ENCODE measurements around the gene KLHL8.
"Not testable (repeated sequence)": the region's sequence is repeated elsewhere in the genome, so short reads cannot be mapped to it uniquely, and the experiment has no call there.

The KLHL8 gene

DNA sequence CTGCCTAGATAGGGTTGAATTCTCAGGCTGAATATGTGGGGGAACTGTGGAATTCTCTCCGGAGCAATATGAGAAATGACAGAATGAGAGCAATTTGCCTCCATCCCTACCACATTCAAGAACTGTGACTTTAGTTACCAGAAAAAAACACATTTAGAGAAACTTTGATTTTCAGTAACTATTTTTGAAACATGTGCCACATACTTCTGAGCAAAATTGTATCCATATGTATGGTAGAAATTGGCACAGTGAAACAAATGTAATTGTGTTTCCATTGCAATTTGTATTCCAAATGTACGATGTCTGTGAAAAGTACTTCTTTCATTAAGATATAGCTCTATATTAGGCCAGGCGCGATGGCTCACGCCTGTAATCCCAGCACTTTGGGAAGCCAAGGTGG, 5.5 kb upstream of the KLHL8 start:
- DNase-seq: no peak

DNA sequence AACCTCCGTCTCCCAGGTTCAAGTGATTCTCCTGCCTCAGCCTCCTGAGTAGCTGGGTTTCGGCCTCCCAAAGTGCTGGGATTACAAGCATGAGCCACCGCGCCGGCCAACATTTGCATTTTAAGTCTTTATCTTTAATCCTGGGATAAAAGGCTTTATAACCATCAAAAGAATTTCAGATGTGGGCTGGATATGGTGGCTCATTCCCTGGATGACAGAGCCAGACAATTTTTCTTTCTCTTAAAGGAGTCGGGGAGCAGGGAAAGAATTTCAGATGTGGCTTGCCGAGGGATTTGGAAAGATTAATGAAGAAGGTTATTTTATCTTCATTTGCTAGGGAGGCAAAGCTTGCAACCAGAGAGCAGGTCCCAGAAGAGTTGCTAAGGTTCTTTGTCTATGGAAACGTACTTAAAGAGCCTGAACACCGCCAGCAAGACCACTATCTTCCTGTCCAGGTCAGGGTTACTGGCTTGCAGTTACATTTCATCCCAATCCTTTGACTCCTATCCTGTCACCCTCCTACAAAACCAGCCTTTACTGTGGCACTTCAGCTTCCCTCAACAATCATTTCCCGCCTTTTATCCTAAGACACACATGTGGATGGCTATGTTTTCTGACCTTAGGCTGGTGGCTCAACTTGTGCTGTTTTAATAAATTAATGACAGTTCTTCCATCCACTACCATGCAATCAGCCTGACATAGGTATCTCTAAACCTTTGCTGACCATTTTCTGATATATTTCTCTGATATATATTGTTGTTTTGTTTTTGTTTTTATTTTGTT, 3.9 kb upstream of the KLHL8 start:
- no peak for DNase-seq

DNA sequence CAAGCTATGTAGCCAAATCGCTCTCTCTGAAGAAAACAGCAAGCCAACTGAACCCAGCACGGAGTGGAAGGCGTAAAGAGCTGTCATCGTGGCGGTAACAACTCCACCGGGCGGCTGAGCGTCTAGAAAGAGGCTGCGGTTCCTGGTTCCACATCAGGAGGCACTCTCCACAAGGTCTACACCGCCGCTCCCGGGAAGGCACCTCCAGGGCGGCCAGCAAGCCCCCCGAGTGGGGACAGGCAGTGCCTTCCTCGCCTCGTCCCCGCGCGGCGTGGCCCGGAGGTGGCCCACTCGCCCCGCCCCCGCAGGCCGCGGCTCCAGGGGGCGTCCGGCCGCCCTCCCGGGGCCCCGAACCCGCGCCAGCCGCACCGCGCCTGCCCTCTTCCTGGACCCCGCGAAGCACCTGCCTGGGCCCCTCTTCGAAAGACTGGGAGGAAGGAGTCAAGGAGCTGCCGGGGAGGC, 755 bp downstream of the KLHL8 start:
- DNase-seq: no peak

DNA sequence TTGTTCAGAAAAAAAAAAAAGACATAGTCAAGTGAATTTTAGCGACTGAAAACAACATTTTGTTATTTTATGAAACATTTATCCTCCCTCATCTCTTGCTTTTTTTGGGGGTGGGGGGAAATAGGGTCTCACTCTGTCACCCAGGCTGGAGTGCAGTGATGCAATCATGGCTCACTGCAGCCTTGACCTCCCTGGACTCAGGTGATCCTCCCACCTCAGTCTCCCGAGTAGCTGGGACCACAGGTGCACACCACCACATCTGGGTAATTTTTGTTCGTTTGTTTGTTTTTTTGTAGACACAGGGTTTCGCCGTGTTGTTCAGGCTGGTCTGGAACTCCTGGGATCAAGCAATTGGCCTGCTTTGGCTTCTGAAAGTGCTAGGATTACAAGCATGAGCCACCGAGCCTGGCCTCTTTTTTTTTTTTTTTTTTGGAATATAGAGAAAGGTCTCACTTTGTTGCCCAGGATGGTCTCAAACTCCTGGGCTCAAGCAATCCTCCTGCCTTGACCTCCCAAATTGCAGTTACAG, 3.1 kb downstream of the KLHL8 start:
- DNase-seq: not testable (repeated sequence)

DNA sequence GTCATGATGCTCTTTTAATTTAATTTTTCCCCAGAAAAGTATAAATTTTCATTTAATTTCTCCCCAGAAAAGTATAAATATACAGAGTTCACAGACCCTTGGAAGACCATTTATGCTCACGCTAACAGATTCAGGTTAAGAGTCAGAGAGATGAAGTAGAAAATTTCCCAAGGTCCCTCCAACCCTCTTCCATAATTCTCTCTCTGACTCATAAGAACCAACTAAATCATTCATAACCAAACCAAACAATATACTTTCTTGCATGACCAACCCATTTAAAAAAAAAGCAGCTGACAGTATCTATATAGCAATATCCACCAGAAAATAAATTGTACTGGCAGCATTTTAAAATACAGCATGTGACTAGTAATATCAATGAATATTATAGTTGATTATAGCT, 3.9 kb downstream of the KLHL8 start:
- no peak for DNase-seq

DNA sequence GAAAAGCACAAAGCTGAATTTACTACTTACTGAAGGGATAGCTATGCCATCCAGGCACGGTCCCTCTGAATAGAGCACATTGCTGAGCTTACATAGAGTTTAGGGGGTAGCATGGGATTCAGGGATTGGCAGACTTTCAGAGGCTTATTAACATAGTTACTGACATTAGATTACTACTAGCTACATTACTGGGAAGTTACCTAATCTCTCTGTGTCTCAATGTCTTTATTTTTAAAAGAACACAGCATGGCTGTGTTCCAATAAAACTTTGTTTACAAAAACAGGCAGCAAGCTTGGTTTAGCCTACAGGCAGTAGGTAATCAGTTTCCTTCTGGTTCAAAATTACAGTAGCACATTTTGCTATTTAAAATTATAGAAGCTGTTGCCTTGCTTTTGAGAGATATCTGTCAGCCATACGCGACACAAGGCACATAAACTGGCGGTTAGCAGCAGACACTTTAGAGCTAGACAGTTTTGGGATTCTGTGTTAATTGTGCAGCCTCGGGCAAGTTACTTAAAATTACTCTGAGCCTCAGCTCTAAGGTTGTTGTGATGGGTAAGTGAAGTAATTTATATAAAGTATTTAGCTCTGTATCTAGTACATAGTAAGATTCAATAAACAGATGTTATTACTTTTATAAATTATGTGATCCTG, 6.9 kb downstream of the KLHL8 start:
- DNase-seq: no peak

DNA sequence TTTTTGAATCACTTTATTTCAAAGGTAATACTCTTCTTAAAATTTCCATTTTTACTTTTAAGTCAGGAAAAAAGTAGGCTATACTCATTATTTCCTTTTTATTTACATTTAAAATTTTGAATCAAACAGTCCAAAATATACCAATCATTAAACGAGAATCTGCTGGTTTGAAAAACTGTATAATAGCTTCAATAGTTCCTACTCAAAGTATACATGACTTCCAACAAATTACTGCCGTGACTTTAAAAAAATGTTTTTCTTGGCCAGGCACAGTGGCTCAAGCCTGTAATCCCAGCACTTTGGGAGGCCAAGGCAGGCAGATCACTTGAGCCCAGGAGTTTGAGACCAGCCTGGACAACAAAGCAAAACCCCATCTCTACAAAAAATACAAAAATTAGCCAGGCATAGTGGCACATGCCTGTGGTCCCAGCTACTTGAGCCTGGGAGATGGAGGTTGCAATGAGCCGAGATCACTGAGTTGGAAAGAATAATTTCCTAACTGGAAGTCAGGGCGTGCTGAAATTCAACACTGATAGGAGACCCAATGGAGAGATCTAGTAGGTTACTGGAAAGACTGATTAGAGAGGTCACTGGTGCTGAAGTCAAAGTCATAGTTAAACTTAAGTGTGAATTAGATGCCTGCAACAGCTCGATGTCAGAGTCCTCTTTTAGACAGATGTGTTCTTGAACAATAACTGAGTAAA, 9.0 kb downstream of the KLHL8 start:
- DNase-seq: no peak

DNA sequence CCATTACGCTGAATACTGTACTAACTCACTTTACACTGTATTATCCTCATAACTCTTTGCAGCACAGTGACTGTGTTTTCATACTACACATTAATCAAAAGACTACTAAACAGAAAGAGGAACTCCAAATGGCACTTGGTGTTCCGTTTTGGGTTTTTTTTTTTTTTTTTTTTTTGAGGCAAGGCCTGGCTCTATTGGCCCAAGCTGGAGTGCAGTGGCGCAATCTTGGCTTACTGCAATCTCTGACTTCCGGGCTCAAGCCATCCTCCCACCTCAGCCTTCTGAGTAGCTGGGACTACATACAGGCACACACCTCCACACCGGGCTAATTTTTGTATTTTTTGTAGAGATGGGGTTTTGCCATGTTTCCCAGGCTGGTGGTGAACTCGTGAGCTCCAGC, 10.7 kb downstream of the KLHL8 start:
- no peak for DNase-seq

GRCh38 chr4:87209182-87209581, 11.2 kb downstream of the KLHL8 start:
- no peak for DNase-seq

GRCh38 chr4:87204559-87204958, 15.9 kb downstream of the KLHL8 start:
- no peak for DNase-seq

- no peak for DNase-seq
Observed at GRCh38 chr4:87196927-87197326, 23.5 kb downstream of the KLHL8 start.

- no peak for DNase-seq
Observed at GRCh38 chr4:87196146-87196545, 24.3 kb downstream of the KLHL8 start.

GRCh38 chr4:87193958-87194675, 26.3 kb downstream of the KLHL8 start:
- DNase-seq: no peak

GRCh38 chr4:87192145-87192919, 28.1 kb downstream of the KLHL8 start:
- no peak for DNase-seq

GRCh38 chr4:87188932-87189331, 31.5 kb downstream of the KLHL8 start:
- no peak for DNase-seq

- no peak for DNase-seq
Observed at GRCh38 chr4:87188048-87188447, 32.4 kb downstream of the KLHL8 start.

- no peak for DNase-seq
Observed at GRCh38 chr4:87185146-87185870, 35.1 kb downstream of the KLHL8 start.

GRCh38 chr4:87180767-87181166, 39.7 kb downstream of the KLHL8 start:
- DNase-seq: no peak

- DNase-seq: no peak
Observed at GRCh38 chr4:87179751-87180150, 40.7 kb downstream of the KLHL8 start.

DNA sequence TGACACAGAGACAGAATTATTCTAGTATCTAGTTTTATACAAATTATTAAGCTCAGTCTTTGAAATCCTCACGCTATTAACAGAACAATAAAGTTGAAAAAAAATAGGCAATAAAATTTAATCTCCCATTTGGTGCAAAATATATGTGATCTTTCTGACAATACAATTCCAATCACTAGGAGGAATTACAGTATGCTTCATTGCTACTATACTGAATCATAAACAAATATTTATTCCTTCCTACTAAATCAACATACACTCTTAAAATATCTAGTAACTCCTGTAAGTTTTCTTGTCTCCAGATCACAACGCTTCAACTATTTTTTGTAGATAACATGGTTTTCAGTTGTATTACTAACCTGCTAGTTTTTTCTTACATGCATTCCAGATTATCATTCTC, 45.7 kb downstream of the KLHL8 start:
- DNase-seq: no peak

- DNase-seq: no peak
Observed at GRCh38 chr4:87171944-87172343, 48.5 kb downstream of the KLHL8 start.
